Suprapubic skin (tissue), 4 donors: ENCODE data around the gene EMC9. TPM values are rescaled to one million over a fixed set of nuclear protein-coding genes. Genes with fewer than 3 reads are reported as not detected.
A peak's percentile ranks its signal among the peaks of the same experiment; 100 is the strongest.

Source experiments
- DNase-seq, 2 donors: peaks; one replicate each; pipeline ENCODE4 v3.0.0-alpha.2; 2019; ENCODE audit warnings: low spot score in 2 of 2
- H3K27ac ChIP-seq: fragments of 200-600 bp; sonication (generic); one replicate; pipeline ENCODE4 v1.5.1; 2019
- H3K27me3 ChIP-seq: fragments of 200-600 bp; sonication (generic); one replicate; pipeline ENCODE4 v1.5.1; 2019
- H3K36me3 ChIP-seq: fragments of 200-600 bp; sonication (generic); one replicate; pipeline ENCODE4 v1.5.1; 2019
- H3K4me1 ChIP-seq: fragments of 200-600 bp; sonication (generic); one replicate; pipeline ENCODE4 v1.5.1; 2019
- H3K4me3 ChIP-seq: fragments of 200-600 bp; sonication (generic); one replicate; pipeline ENCODE4 v1.5.1; 2019; ENCODE audit warnings: mild to moderate bottlenecking
- H3K9me3 ChIP-seq: fragments of 200-600 bp; sonication (generic); one replicate; pipeline ENCODE4 v1.5.1; 2019
- CTCF ChIP-seq, 2 donors: fragments of 200-600 bp in 1 of 2; fragments of 450-650 bp in 1 of 2; sonication (generic) in 1 of 2; IDR thresholded peaks; one replicate each; pipeline ENCODE4 v1.5.1; 2016 to 2019; ENCODE audit warnings: antibody characterized with exemption in 2 of 2, mild to moderate bottlenecking in 1 of 2, moderate library complexity in 1 of 2
- EP300 ChIP-seq: sonication (generic); formaldehyde crosslinking; IDR thresholded peaks from one replicate; pipeline ENCODE4 v1.6.1; 2017; ENCODE audit warnings: antibody characterized with exemption
- POLR2A ChIP-seq, 2 donors: fragments of 450-650 bp; IDR thresholded peaks; one replicate each; pipeline ENCODE4 v1.6.1; 2017; ENCODE audit warnings: antibody characterized with exemption in 2 of 2, mild to moderate bottlenecking in 2 of 2, moderate library complexity in 2 of 2
- POLR2AphosphoS5 ChIP-seq, 3 donors: sonication (generic); formaldehyde crosslinking; IDR thresholded peaks; one replicate each; pipeline ENCODE4 v1.6.1; 2017; ENCODE audit warnings: antibody characterized with exemption in 3 of 3
- WGBS: methylation state at CpG from one replicate; pipeline ENCODE4 v1.1.5; 2018; 5-methylcytosine and 5-hydroxymethylcytosine counted together
- total RNA-seq, 4 donors: library from RNA; depleted of rRNA; stranded (reverse); fragments of >200 nt; gene quantifications; one replicate each; pipeline ENCODE4 v1.1.0, GENCODE V29; 2016

Gene EMC9
- total RNA-seq, 4 donors from 2014 or later: 10.9 to 22.0 (median 14.1) TPM

GRCh38 chr14:24179294-24179960, 38.0 kb upstream of the EMC9 start:
- peak in 1 of 2 donors; percentile 49 for DNase-seq
- H3K4me3 ChIP-seq: no peak overlapping the region
- H3K9me3 ChIP-seq: no peaks in the 10 kb centered on the region
- H3K27ac ChIP-seq: peak overlapping the region; percentile 13
- WGBS: 100% methylated on average over 6 of the region's 14 CpGs
- H3K4me1 ChIP-seq: no peaks in the 10 kb centered on the region
- TF ChIP-seq EP300: no peak
- no peaks in the 10 kb centered on the region for H3K27me3 ChIP-seq
- H3K36me3 ChIP-seq: peaks cover 80% of the 10 kb centered on the region

DNA sequence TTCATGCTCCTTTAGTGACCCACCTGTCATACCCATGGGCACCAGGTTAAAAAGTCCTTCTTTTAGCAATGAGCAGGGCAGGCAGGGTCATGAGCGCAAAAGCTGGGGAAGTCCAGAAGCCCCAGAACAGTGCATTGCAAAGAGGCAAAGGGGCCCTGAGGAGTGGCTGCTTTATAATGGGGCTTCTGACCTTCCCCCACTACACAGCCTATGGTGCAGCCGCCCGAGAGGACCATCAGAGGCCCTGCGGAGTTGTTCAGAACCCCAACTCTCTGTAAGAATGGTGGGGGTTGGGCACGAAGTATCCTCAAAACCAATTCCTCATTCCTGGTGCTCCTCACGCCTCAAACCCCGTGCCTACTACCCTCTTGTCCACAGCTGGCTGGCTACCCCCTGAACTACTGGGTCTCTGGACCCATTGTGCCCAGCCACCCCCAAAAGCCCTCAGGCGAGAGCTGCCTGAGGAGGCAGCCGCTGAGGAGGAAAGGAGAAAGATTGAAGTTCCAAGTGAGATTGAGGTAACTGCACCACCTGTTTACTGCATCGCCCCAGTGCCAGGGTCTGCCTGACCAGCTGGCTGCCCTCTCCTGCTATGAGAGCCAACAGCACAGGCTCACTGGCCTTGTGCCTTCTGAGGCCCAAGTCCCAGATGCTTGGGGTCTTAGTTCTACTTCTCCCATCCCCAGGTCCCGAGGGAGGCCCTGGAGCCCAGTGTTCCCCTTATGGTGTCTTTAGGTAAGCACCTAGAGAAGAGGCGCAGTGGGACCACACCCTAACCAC, 37.2 kb upstream of the EMC9 start:
- no peaks in the 10 kb centered on the region for H3K9me3 ChIP-seq
- no peaks in the 10 kb centered on the region for H3K27me3 ChIP-seq
- no peak for DNase-seq
- H3K27ac ChIP-seq: no peak overlapping the region
- H3K36me3 ChIP-seq: peaks cover 71% of the 10 kb centered on the region
- H3K4me3 ChIP-seq: no peak overlapping the region
- TF ChIP-seq CTCF (IDR thresholded peaks at IDR 0.05): no peak
- TF ChIP-seq POLR2A (IDR thresholded peaks at IDR 0.05): no peak
- TF ChIP-seq POLR2AphosphoS5 (IDR thresholded peaks at IDR 0.05): no peak
- no peak for TF ChIP-seq EP300
- H3K4me1 ChIP-seq: no peaks in the 10 kb centered on the region
- WGBS: 85% methylated on average over 9 of the region's 12 CpGs

DNA sequence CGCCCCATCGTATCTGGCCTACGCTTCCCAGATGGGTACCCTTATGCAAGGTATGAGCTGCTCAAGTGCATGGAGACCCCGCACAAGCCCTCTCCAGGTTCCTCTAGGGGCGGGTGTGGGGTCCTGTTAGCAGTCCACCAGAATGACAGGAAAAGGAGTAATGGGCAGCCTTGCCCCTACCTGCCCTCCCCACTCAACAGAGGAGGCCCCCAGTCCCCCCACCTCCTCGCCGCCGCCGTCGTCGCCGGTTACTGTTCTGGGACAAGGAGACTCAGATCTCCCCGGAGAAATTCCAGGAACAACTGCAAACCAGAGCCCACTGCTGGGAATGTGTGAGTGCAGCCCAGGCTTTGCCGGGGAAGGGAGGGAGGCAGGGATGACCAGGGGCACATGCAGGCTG, 36.5 kb upstream of the EMC9 start:
- Histone ChIP-seq H3K27me3 (no peaks in the 10 kb centered on the region), H3K36me3 (peaks cover 64% of the 10 kb centered on the region), H3K27ac (no peak overlapping the region), H3K4me1 (no peaks in the 10 kb centered on the region), H3K4me3 (no peak overlapping the region), H3K9me3 (no peaks in the 10 kb centered on the region)
- DNase-seq: no peak
- TF ChIP-seq POLR2AphosphoS5 (IDR thresholded peaks at IDR 0.05) (no peak), EP300 (no peak), POLR2A (IDR thresholded peaks at IDR 0.05) (no peak), CTCF (IDR thresholded peaks at IDR 0.05) (no peak)
- WGBS: 92% methylated on average over 14 of the region's 14 CpGs

- Histone ChIP-seq H3K9me3 (no peaks in the 10 kb centered on the region), H3K27ac (no peak overlapping the region), H3K27me3 (no peaks in the 10 kb centered on the region), H3K4me3 (no peak overlapping the region), H3K4me1 (no peaks in the 10 kb centered on the region), H3K36me3 (peaks cover 58% of the 10 kb centered on the region)
- peak in 1 of 2 donors; percentile 58 for DNase-seq
- TF ChIP-seq EP300: no peak
- no peak for TF ChIP-seq CTCF (IDR thresholded peaks at IDR 0.05)
- TF ChIP-seq POLR2A (IDR thresholded peaks at IDR 0.05): no peak
- no peak for TF ChIP-seq POLR2AphosphoS5 (IDR thresholded peaks at IDR 0.05)
- WGBS: 89% methylated on average over 12 of the region's 12 CpGs
These were observed 35.8 kb upstream of the EMC9 start for GRCh38 chr14:24177041-24177825.

- Histone ChIP-seq H3K36me3 (peaks cover 51% of the 10 kb centered on the region), H3K4me3 (no peak overlapping the region), H3K27me3 (no peaks in the 10 kb centered on the region), H3K9me3 (no peaks in the 10 kb centered on the region), H3K27ac (no peak overlapping the region), H3K4me1 (peaks cover 6% of the 10 kb centered on the region)
- 100% methylated on average over 3 of the region's 5 CpGs for WGBS
- no peak for TF ChIP-seq EP300
- peak in 1 of 2 donors; percentile 46 for DNase-seq
These were observed 35.2 kb upstream of the EMC9 start for GRCh38 chr14:24176599-24176998.

GRCh38 chr14:24172871-24173281, 31.5 kb upstream of the EMC9 start:
- DNase-seq: peak in 1 of 2 donors; percentile 42

More at GRCh38 chr14:24172871-24173281, 31.5 kb upstream of the EMC9 start:
- WGBS: 67% methylated on average over 17 of the region's 20 CpGs
- no peak overlapping the region for H3K4me3 ChIP-seq
- TF ChIP-seq CTCF (IDR thresholded peaks at IDR 0.05): no peak
- TF ChIP-seq POLR2A (IDR thresholded peaks at IDR 0.05): no peak
- TF ChIP-seq POLR2AphosphoS5 (IDR thresholded peaks at IDR 0.05): no peak
- no peak for TF ChIP-seq EP300
- H3K9me3 ChIP-seq: no peaks in the 10 kb centered on the region
- no peak overlapping the region for H3K27ac ChIP-seq
- H3K4me1 ChIP-seq: peaks cover 10% of the 10 kb centered on the region
- H3K36me3 ChIP-seq: peaks cover 27% of the 10 kb centered on the region
- H3K27me3 ChIP-seq: no peaks in the 10 kb centered on the region
